ENCODE measurements around the gene ABLIM2.

ABLIM2 gene

GRCh38 chr4:8019396-8020365 is 138.9 kb downstream of the ABLIM2 start:
- no peak for DNase-seq

- no peak for DNase-seq
Observed at GRCh38 chr4:8016527-8016926, 142.1 kb downstream of the ABLIM2 start.

GRCh38 chr4:8015512-8015911 is 143.1 kb downstream of the ABLIM2 start:
- no peak for DNase-seq

GRCh38 chr4:8013976-8014726 is 144.5 kb downstream of the ABLIM2 start:
- DNase-seq: no peak

GRCh38 chr4:8012517-8012916 is 146.1 kb downstream of the ABLIM2 start:
- no peak for DNase-seq

GRCh38 chr4:8010618-8011017 is 148.0 kb downstream of the ABLIM2 start:
- DNase-seq: no peak

- no peak for DNase-seq
Observed at GRCh38 chr4:8009710-8010511, 148.7 kb downstream of the ABLIM2 start.

- DNase-seq: no peak
Observed at GRCh38 chr4:8009097-8009496, 149.5 kb downstream of the ABLIM2 start.

GRCh38 chr4:8008391-8008790 is 150.2 kb downstream of the ABLIM2 start:
- DNase-seq: no peak

- no peak for DNase-seq
Observed at GRCh38 chr4:8007581-8007980, 151.0 kb downstream of the ABLIM2 start.

- no peak for DNase-seq
Observed at GRCh38 chr4:8006471-8006870, 152.1 kb downstream of the ABLIM2 start.

- DNase-seq: no peak
Observed at GRCh38 chr4:8005814-8006215, 152.8 kb downstream of the ABLIM2 start.

- DNase-seq: no peak
Observed at GRCh38 chr4:8005033-8005808, 153.4 kb downstream of the ABLIM2 start.

- DNase-seq: no peak
Observed at GRCh38 chr4:8004066-8004465, 154.5 kb downstream of the ABLIM2 start.

GRCh38 chr4:8002525-8003309 is 155.9 kb downstream of the ABLIM2 start:
- DNase-seq: no peak

- no peak for DNase-seq
Observed at GRCh38 chr4:8001564-8002355, 156.9 kb downstream of the ABLIM2 start.

- DNase-seq: no peak
Observed at GRCh38 chr4:8000721-8001491, 157.7 kb downstream of the ABLIM2 start.

- no peak for DNase-seq
Observed at GRCh38 chr4:8000247-8000646, 158.4 kb downstream of the ABLIM2 start.

- DNase-seq: no peak
Observed at GRCh38 chr4:7999695-8000094, 158.9 kb downstream of the ABLIM2 start.

GRCh38 chr4:7999279-7999678 is 159.3 kb downstream of the ABLIM2 start:
- DNase-seq: no peak
